Common myeloid progenitor, CD34-positive (primary cell): Measurements from ENCODE around the gene OMP.
A peak's percentile ranks its signal among the peaks of the same experiment; 100 is the strongest.

Experiments
- CTCF ChIA-PET: fragments of 350-600 bp; sonication (Branson Sonifier 250); formaldehyde crosslinking; loops from one replicate; lab custom pipeline; 2021; ENCODE audit warnings: antibody characterized with exemption; lab: Charles Lee
- POLR2A ChIA-PET: fragments of 350-600 bp; sonication (Branson Sonifier 250); formaldehyde crosslinking; loops from one replicate; lab custom pipeline; 2021; ENCODE audit warnings: antibody characterized with exemption; lab: Charles Lee
- DNase-seq, 3 donors: peaks; one replicate each; pipeline versions ENCODE4 v3.0.0 to v3.0.0-alpha.2; 2013
- H3K27ac ChIP-seq, 2 experiments: 1 replicate in 1 of 2; 2 replicates in 1 of 2; pipeline ENCODE4 v1.7.0; 2013; ENCODE audit warnings: inconsistent platforms in 2 of 2, low read length in 2 of 2, mild to moderate bottlenecking in 2 of 2, low read depth in 1 of 2, moderate library complexity in 1 of 2; ENCODE audit not compliant: severe bottlenecking in 2 of 2, insufficient read depth in 1 of 2, poor library complexity in 1 of 2
- H3K27me3 ChIP-seq, 5 experiments: replicated peaks in 2 of 5; 1 replicate in 3 of 5; 2 replicates in 2 of 5; pipeline versions ENCODE4 v1.6.1 to v1.7.0; 2013; ENCODE audit warnings: low read length in 4 of 5, mild to moderate bottlenecking in 2 of 5, moderate library complexity in 2 of 5, inconsistent platforms in 1 of 5; ENCODE audit not compliant: insufficient read depth in 5 of 5, control insufficient read depth in 4 of 5
- H3K36me3 ChIP-seq, 4 experiments: 1 replicate in 2 of 4; 2 replicates in 2 of 4; pipeline versions ENCODE4 v1.6.1 to v1.7.0; 2013; ENCODE audit warnings: low read length in 3 of 4, control low read depth in 1 of 4, mild to moderate bottlenecking in 1 of 4; ENCODE audit not compliant: control insufficient read depth in 4 of 4, insufficient read depth in 4 of 4
- H3K4me1 ChIP-seq, 4 experiments: 1 replicate in 3 of 4; 2 replicates in 1 of 4; pipeline versions ENCODE4 v1.6.1 to v1.7.1; 2013; ENCODE audit warnings: low read length in 3 of 4, mild to moderate bottlenecking in 3 of 4, control low read depth in 1 of 4, inconsistent platforms in 1 of 4, moderate library complexity in 1 of 4; ENCODE audit not compliant: control insufficient read depth in 4 of 4, insufficient read depth in 4 of 4; ENCODE audit errors: control extremely low read depth in 1 of 4
- H3K4me3 ChIP-seq, 7 experiments: 1 replicate in 4 of 7; 2 replicates in 3 of 7; pipeline versions ENCODE4 v1.5.1 to v1.7.0; 2013; ENCODE audit warnings: mild to moderate bottlenecking in 7 of 7, low read length in 6 of 7, moderate library complexity in 6 of 7, inconsistent platforms in 2 of 7, low read depth in 2 of 7, control low read depth in 1 of 7; ENCODE audit not compliant: insufficient read depth in 4 of 7, control insufficient read depth in 1 of 7; ENCODE audit errors: extremely low read depth in 1 of 7
- H3K9me3 ChIP-seq, 5 experiments: 1 replicate in 4 of 5; 2 replicates in 1 of 5; pipeline versions ENCODE4 v1.6.1 to v1.7.1; 2013; ENCODE audit warnings: low read length in 4 of 5, mild to moderate bottlenecking in 2 of 5, inconsistent platforms in 1 of 5, low read depth in 1 of 5, moderate library complexity in 1 of 5; ENCODE audit not compliant: control insufficient read depth in 4 of 5, insufficient read depth in 2 of 5; ENCODE audit errors: control extremely low read depth in 1 of 5
- WGBS: methylation state at CpG from one replicate; pipeline ENCODE4 v1.1.5; 2013; ENCODE audit not compliant: insufficient coverage; 5-methylcytosine and 5-hydroxymethylcytosine counted together

OMP gene

GRCh38 chr11:77147668-77148321, 45.2 kb downstream of the OMP start:
- POLR2A ChIA-PET: no interaction called here
- Histone ChIP-seq H3K27me3 (peaks cover 0 to 10% (median 0%) of the 10 kb centered on the region in 5 experiments), H3K27ac (no peak overlapping the region), H3K9me3 (no peaks in the 10 kb centered on the region), H3K4me1 (peaks cover 11 to 51% (median 43%) of the 10 kb centered on the region in 4 experiments), H3K36me3 (no peaks in the 10 kb centered on the region), H3K4me3 (peak overlapping the region in 3 of 7 experiments; percentile 40 to 65 (median 52))
- DNase-seq: peak; percentile 64 to 91 (median 90)
- 32% methylated on average over 23 of the region's 47 CpGs for WGBS
- CTCF ChIA-PET: interaction anchor here (1.2 to 6.8 kb wide), 3 partner anchors 18 to 389 kb away, joined by 3 to 59 read pairs (median 21); partner anchors contain the start of gene MYO7A

- peaks cover 13 to 62% (median 55%) of the 10 kb centered on the region in 4 experiments for H3K4me1 ChIP-seq
- no peaks in the 10 kb centered on the region for H3K9me3 ChIP-seq
- WGBS: 94% methylated on average over 7 of the region's 8 CpGs
- H3K27ac ChIP-seq: no peak overlapping the region
- no peaks in the 10 kb centered on the region for H3K36me3 ChIP-seq
- H3K27me3 ChIP-seq: peaks cover 0 to 10% (median 0%) of the 10 kb centered on the region in 5 experiments
- DNase-seq: no peak
- ChIA-PET POLR2A (no interaction called here), CTCF (interaction anchor here (1.0 to 6.8 kb wide), 4 partner anchors 20 to 390 kb away, joined by 3 to 59 read pairs (median 12); partner anchors contain the start of gene MYO7A)
- H3K4me3 ChIP-seq: no peak overlapping the region
Observed at GRCh38 chr11:77148963-77149715, 46.5 kb downstream of the OMP start.

- no peak for DNase-seq
- ChIA-PET POLR2A (no interaction called here), CTCF (interaction anchor here (2.6 to 6.9 kb wide), 4 partner anchors 20 to 58 kb away, joined by 7 to 59 read pairs (median 32); partner anchors contain the start of gene MYO7A)
- H3K9me3 ChIP-seq: no peaks in the 10 kb centered on the region
- no peak overlapping the region for H3K4me3 ChIP-seq
- H3K4me1 ChIP-seq: peaks cover 13 to 69% (median 63%) of the 10 kb centered on the region in 4 experiments
- no peak overlapping the region for H3K27ac ChIP-seq
- peaks cover 0 to 10% (median 0%) of the 10 kb centered on the region in 5 experiments for H3K27me3 ChIP-seq
- WGBS: 90% methylated on average over 12 of the region's 12 CpGs
- no peaks in the 10 kb centered on the region for H3K36me3 ChIP-seq
Observed at GRCh38 chr11:77149716-77150392, 47.2 kb downstream of the OMP start.

GRCh38 chr11:77150836-77151235, 48.2 kb downstream of the OMP start:
- 82% methylated on average over 7 of the region's 10 CpGs for WGBS
- H3K4me3 ChIP-seq: no peak overlapping the region
- POLR2A ChIA-PET: no interaction called here
- no peaks in the 10 kb centered on the region for H3K36me3 ChIP-seq
- no peak overlapping the region for H3K27ac ChIP-seq
- H3K27me3 ChIP-seq: peaks cover 0 to 8% (median 0%) of the 10 kb centered on the region in 5 experiments
- H3K4me1 ChIP-seq: peaks cover 13 to 77% (median 70%) of the 10 kb centered on the region in 4 experiments
- no peak for DNase-seq
- CTCF ChIA-PET: interaction anchor here (1.1 to 6.9 kb wide), 4 partner anchors 21 to 59 kb away, joined by 3 to 59 read pairs (median 24); partner anchors contain the start of gene MYO7A
- no peaks in the 10 kb centered on the region for H3K9me3 ChIP-seq

- Histone ChIP-seq H3K9me3 (no peaks in the 10 kb centered on the region), H3K4me3 (peak overlapping the region in 2 of 7 experiments; percentile 11 to 37), H3K36me3 (no peaks in the 10 kb centered on the region), H3K4me1 (peaks cover 13 to 77% (median 71%) of the 10 kb centered on the region in 4 experiments), H3K27me3 (peaks cover 0 to 3% (median 0%) of the 10 kb centered on the region in 5 experiments), H3K27ac (peak overlapping the region; percentile 10 to 40)
- ChIA-PET CTCF (interaction anchor here (0.8 to 6.9 kb wide), 4 partner anchors 11 to 60 kb away, joined by 3 to 42 read pairs (median 5); no protein-coding TSS in a partner anchor), POLR2A (interaction anchor here (0.7 kb wide), 1 partner anchor 14 kb away, joined by 3 read pairs; no protein-coding TSS in a partner anchor)
- 0% methylated on average over 6 of the region's 11 CpGs for WGBS
- peak; percentile 82 to 99 (median 98) for DNase-seq
Observed at GRCh38 chr11:77151804-77152509, 49.3 kb downstream of the OMP start.

GRCh38 chr11:77152846-77153245, 50.2 kb downstream of the OMP start:
- WGBS: 37% methylated on average over 6 of the region's 6 CpGs
- Histone ChIP-seq H3K36me3 (no peaks in the 10 kb centered on the region), H3K4me3 (peak overlapping the region in 2 of 7 experiments; percentile 19 to 37), H3K27ac (no peak overlapping the region), H3K27me3 (peaks cover 0 to 3% (median 0%) of the 10 kb centered on the region in 5 experiments), H3K9me3 (no peaks in the 10 kb centered on the region), H3K4me1 (peaks cover 13 to 72% (median 68%) of the 10 kb centered on the region in 4 experiments)
- CTCF ChIA-PET: interaction anchor here (1.7 to 6.9 kb wide), 4 partner anchors 13 to 35 kb away, joined by 7 to 42 read pairs (median 16); partner anchors contain the start of gene MYO7A
- POLR2A ChIA-PET: no interaction called here
- DNase-seq: peak in 2 of 3 donors; percentile 50 to 55
